Neural cell (in vitro differentiated cells): Measurements from ENCODE around the gene DNAI4. TPM values are rescaled to one million over a fixed set of nuclear protein-coding genes. Genes with fewer than 3 reads are reported as not detected.

Experiments used
- H2AFZ ChIP-seq: fragments of 200-600, 300-800 bp; sonication (generic), shearing (Covaris generic); 2 replicates; pipeline ENCODE4 v1.6.0; 2014; ENCODE audit warnings: low read depth, mild to moderate bottlenecking, antibody characterized with exemption, low read length, moderate library complexity
- H3F3A ChIP-seq: fragments of 200-600 bp; shearing (Covaris generic); 2 replicates; pipeline ENCODE4 v1.6.1; 2016; ENCODE audit warnings: mild to moderate bottlenecking, moderate library complexity, mixed read lengths, antibody characterized with exemption, low read length; ENCODE audit not compliant: insufficient read depth, poor library complexity, severe bottlenecking
- H3K27ac ChIP-seq: fragments of 200-600, 300-800 bp; sonication (generic), shearing (Covaris generic); 2 replicates; pipeline ENCODE4 v1.5.1; 2014; ENCODE audit warnings: mild to moderate bottlenecking, low read length, moderate library complexity
- H3K27me3 ChIP-seq: fragments of 300-800, 200-600 bp; sonication (generic), shearing (Covaris generic); 2 replicates; pipeline ENCODE4 v1.6.0; 2014; ENCODE audit warnings: mild to moderate bottlenecking, low read depth, low read length, moderate library complexity; ENCODE audit not compliant: insufficient read depth
- H3K36me3 ChIP-seq: fragments of 300-800, 200-600 bp; sonication (generic), shearing (Covaris generic); 2 replicates; pipeline ENCODE4 v1.5.1; 2014; ENCODE audit warnings: mild to moderate bottlenecking, antibody characterized with exemption, low read length, moderate library complexity; ENCODE audit not compliant: insufficient read depth
- H3K4me2 ChIP-seq: fragments of 300-800, 200-600 bp; sonication (generic), shearing (Covaris generic); 2 replicates; pipeline ENCODE4 v1.6.0; 2014; ENCODE audit warnings: mild to moderate bottlenecking, low read length
- H3K4me3 ChIP-seq: fragments of 300-800, 200-600 bp; sonication (generic), shearing (Covaris generic); 2 replicates; pipeline ENCODE4 v1.5.1; 2014; ENCODE audit warnings: mild to moderate bottlenecking, low read length, moderate library complexity
- H3K79me2 ChIP-seq: fragments of 200-600 bp; shearing (Covaris generic); replicated peaks from 2 replicates; pipeline ENCODE4 v1.6.0; 2014; ENCODE audit warnings: mild to moderate bottlenecking, low read length, moderate library complexity; ENCODE audit not compliant: insufficient read depth
- H3K9ac ChIP-seq: fragments of 300-800, 200-600 bp; sonication (generic), shearing (Covaris generic); 2 replicates; pipeline ENCODE4 v1.6.1; 2016; ENCODE audit warnings: mild to moderate bottlenecking, low read length, mixed read lengths
- H3K9me2 ChIP-seq: fragments of 200-600 bp; shearing (Covaris generic); 2 replicates; pipeline ENCODE4 v1.6.1; 2016; ENCODE audit warnings: mild to moderate bottlenecking, low read length, mixed read lengths; ENCODE audit not compliant: insufficient read depth
- H3K9me3 ChIP-seq: fragments of 200-600, 300-800 bp; sonication (generic), shearing (Covaris generic); 2 replicates; pipeline ENCODE4 v1.6.1; 2016; ENCODE audit warnings: mild to moderate bottlenecking, mixed run types, low read length, moderate library complexity, mixed read lengths
- H4K20me1 ChIP-seq: fragments of 200-600 bp; shearing (Covaris generic); 2 replicates; pipeline ENCODE4 v1.6.1; 2016; ENCODE audit warnings: mild to moderate bottlenecking, mixed run types; ENCODE audit not compliant: insufficient read depth
- CTCF ChIP-seq: fragments of 450-650 bp; IDR thresholded peaks from 2 replicates; pipeline ENCODE4 v1.5.1; 2014; ENCODE audit warnings: antibody characterized with exemption, mild to moderate bottlenecking, moderate library complexity; ENCODE audit not compliant: poor library complexity, severe bottlenecking
- EP300 ChIP-seq: fragments of 450-650 bp; conservative IDR thresholded peaks from 2 replicates; pipeline ENCODE4 v1.6.1; 2014; ENCODE audit warnings: antibody characterized with exemption, mild to moderate bottlenecking, moderate library complexity; ENCODE audit not compliant: poor library complexity, severe bottlenecking
- EZH2 ChIP-seq: fragments of 200-600, 300-800 bp; shearing (Covaris generic), sonication (generic); IDR thresholded peaks from 2 replicates; pipeline ENCODE4 v1.6.1; 2014; ENCODE audit warnings: antibody characterized with exemption, low read length, borderline replicate concordance, mild to moderate bottlenecking; ENCODE audit not compliant: insufficient read depth, poor library complexity, severe bottlenecking
- MXI1 ChIP-seq: fragments of 450-650 bp; conservative IDR thresholded peaks from 2 replicates; pipeline ENCODE4 v1.6.1; 2014; ENCODE audit warnings: antibody characterized with exemption, mild to moderate bottlenecking; ENCODE audit not compliant: poor library complexity, severe bottlenecking
- POLR2AphosphoS5 ChIP-seq: IDR thresholded peaks from 2 replicates; pipeline ENCODE4 v1.6.1; 2012
- RAD21 ChIP-seq: fragments of 450-650 bp; conservative IDR thresholded peaks from 2 replicates; pipeline ENCODE4 v1.6.1; 2014; ENCODE audit warnings: antibody characterized with exemption, mild to moderate bottlenecking, moderate library complexity
- REST ChIP-seq: IDR thresholded peaks from 2 replicates; pipeline ENCODE4 v1.6.1; 2012; ENCODE audit warnings: borderline replicate concordance
- SMC3 ChIP-seq: fragments of 450-650 bp; conservative IDR thresholded peaks from 2 replicates; pipeline ENCODE4 v1.6.1; 2014; ENCODE audit warnings: antibody characterized with exemption, mild to moderate bottlenecking, moderate library complexity; ENCODE audit not compliant: poor library complexity
- TAF1 ChIP-seq: IDR thresholded peaks from 2 replicates; pipeline ENCODE4 v1.6.1; 2012; ENCODE audit warnings: low read depth
- polyA plus RNA-seq: library from polyadenylated mRNA; depleted of rRNA; stranded (reverse); fragments of >200 nt; gene quantifications from 2 replicates; pipeline ENCODE4 v1.2.3, GENCODE V29; 2014

DNAI4 gene
- polyA plus RNA-seq, 1 donor from 2014 or later = 4.5 TPM

- Histone ChIP-seq H3K27me3 (no peaks in the 10 kb centered on the region), H3K4me2 (no peak overlapping the region), H2AFZ (no peak overlapping the region), H3K9me3 (no peaks in the 10 kb centered on the region), H3F3A (no peaks in the 10 kb centered on the region), H3K9me2 (no peaks in the 10 kb centered on the region), H3K27ac (no peak overlapping the region), H3K4me3 (no peak overlapping the region), H3K79me2 (no peaks in the 10 kb centered on the region), H4K20me1 (no peaks in the 10 kb centered on the region), H3K36me3 (peaks cover 5% of the 10 kb centered on the region), H3K9ac (no peak overlapping the region)
- TF ChIP-seq EP300 = no peak
- TF ChIP-seq CTCF = no peak
- TF ChIP-seq REST = no peak
- TF ChIP-seq RAD21 = no peak
- TF ChIP-seq POLR2AphosphoS5 = no peak
- TF ChIP-seq MXI1 = no peak
Measured at GRCh38 chr1:66954208-66954607, 29.6 kb upstream of the DNAI4 start.

- peaks cover 3% of the 10 kb centered on the region for H3K36me3 ChIP-seq
- H3K9me2 ChIP-seq = no peaks in the 10 kb centered on the region
- no peaks in the 10 kb centered on the region for H3F3A ChIP-seq
- no peaks in the 10 kb centered on the region for H3K27me3 ChIP-seq
- H3K27ac ChIP-seq = no peak overlapping the region
- H3K9ac ChIP-seq = no peak overlapping the region
- H4K20me1 ChIP-seq = no peaks in the 10 kb centered on the region
- H2AFZ ChIP-seq = no peak overlapping the region
- no peaks in the 10 kb centered on the region for H3K9me3 ChIP-seq
- TF ChIP-seq SMC3 (no peak), EZH2 (no peak), EP300 (no peak), RAD21 (no peak), CTCF (no peak), POLR2AphosphoS5 (no peak), REST (no peak), TAF1 (no peak), MXI1 (no peak)
- H3K79me2 ChIP-seq = no peaks in the 10 kb centered on the region
- no peak overlapping the region for H3K4me3 ChIP-seq
- no peak overlapping the region for H3K4me2 ChIP-seq
Measured at GRCh38 chr1:66951513-66951912, 26.9 kb upstream of the DNAI4 start.
